HepG2 (cell line): Measurements from ENCODE around the gene GPATCH8. TPM values are rescaled to one million over a fixed set of nuclear protein-coding genes. Genes with fewer than 3 reads are reported as not detected.

Experiments used
- E2F5 ChIP-seq: sonication (generic); formaldehyde crosslinking; conservative IDR thresholded peaks from 2 replicates; pipeline ENCODE4 v1.4.0; 2020; ENCODE audit warnings: missing genetic modification reagents
- ETV5 ChIP-seq: IDR thresholded peaks from 2 replicates; pipeline ENCODE4 v1.6.1; 2018; ENCODE audit warnings: missing biosample characterization, missing genetic modification reagents, inconsistent platforms, borderline replicate concordance
- HOXA9 ChIP-seq: sonication (generic); formaldehyde crosslinking; IDR thresholded peaks from 2 replicates; pipeline ENCODE4 v1.8.1; 2022; ENCODE audit warnings: missing genetic modification reagents, mild to moderate bottlenecking, moderate library complexity, borderline replicate concordance
- NCOA2 ChIP-seq: sonication (generic); formaldehyde crosslinking; IDR thresholded peaks from 2 replicates; pipeline ENCODE4 v1.8.0; 2022; ENCODE audit warnings: inconsistent platforms
- PRDM4 ChIP-seq: sonication (generic); formaldehyde crosslinking; IDR thresholded peaks from 2 replicates; pipeline ENCODE4 v1.9.0; 2021; ENCODE audit warnings: missing genetic modification reagents, borderline replicate concordance
- RERE ChIP-seq: IDR thresholded peaks from 2 replicates; pipeline ENCODE4 v1.6.1; 2016; ENCODE audit warnings: low read depth, missing genetic modification reagents, missing compliant biosample characterization
- SRSF9 ChIP-seq: fragments of 200-400 bp; formaldehyde crosslinking; IDR thresholded peaks from 2 replicates; pipeline ENCODE4 v1.6.1; 2018; ENCODE audit warnings: borderline replicate concordance, mild to moderate bottlenecking, low read depth, low read length; ENCODE audit not compliant: insufficient read depth, poor library complexity, severe bottlenecking
- TERF1 ChIP-seq: sonication (generic); formaldehyde crosslinking; IDR thresholded peaks from 2 replicates; pipeline ENCODE4 v1.8.0; 2022; ENCODE audit warnings: mild to moderate bottlenecking, missing genetic modification reagents, moderate library complexity
- YY1 ChIP-seq: IDR thresholded peaks from 2 replicates; pipeline ENCODE4 v1.6.1; 2011; ENCODE audit warnings: low read length, low read depth, moderate library complexity, mild to moderate bottlenecking; ENCODE audit not compliant: insufficient read depth, insufficient replicate concordance
- ZIK1 ChIP-seq: sonication (generic); formaldehyde crosslinking; IDR thresholded peaks from 2 replicates; pipeline ENCODE4 v1.5.0; 2020; ENCODE audit warnings: mild to moderate bottlenecking, low read depth, missing genetic modification reagents, borderline replicate concordance
- ZNF205 ChIP-seq: IDR thresholded peaks from 2 replicates; pipeline ENCODE4 v1.6.1; 2018; ENCODE audit warnings: missing biosample characterization, missing genetic modification reagents
- ZNF292 ChIP-seq: sonication (generic); formaldehyde crosslinking; IDR thresholded peaks from 2 replicates; pipeline ENCODE4 v1.8.1; 2022; ENCODE audit warnings: mild to moderate bottlenecking, low read depth, missing genetic modification reagents, borderline replicate concordance
- ZNF776 ChIP-seq: sonication (generic); formaldehyde crosslinking; IDR thresholded peaks from 2 replicates; pipeline ENCODE4 v1.4.0; 2020; ENCODE audit warnings: mild to moderate bottlenecking, missing genetic modification reagents
- ZNF839 ChIP-seq: sonication (generic); formaldehyde crosslinking; IDR thresholded peaks from 2 replicates; pipeline ENCODE4 v1.4.0; 2020; ENCODE audit warnings: missing genetic modification reagents, mild to moderate bottlenecking, borderline replicate concordance
- polyA plus RNA-seq, 8 experiments: library from polyadenylated mRNA; depleted of rRNA in 3 of 8; stranded (reverse) in 7 of 8; unstranded in 1 of 8; fragments of >200 nt; fragmentation: Illumina TruSeq in 4 of 8; extraction: Trizol in 4 of 8; gene quantifications; 2 replicates each; pipeline versions ENCODE4 v1.2.1 to v1.2.3, GENCODE V29; 2011 to 2016; ENCODE audit warnings: low read depth in 4 of 8, missing spikeins in 1 of 8, mixed read lengths in 1 of 8; ENCODE audit not compliant: insufficient read depth in 1 of 8
- total RNA-seq, 5 experiments: library from RNA; depleted of rRNA; stranded (reverse); fragments of >200 nt; fragmentation: Illumina TruSeq; extraction: Trizol; gene quantifications; 2 replicates each; pipeline ENCODE4 v1.2.3, GENCODE V29; 2016; ENCODE audit warnings: low read depth in 1 of 5

The GPATCH8 gene
- total and polyA plus RNA-seq, 2 of the 13 experiments (the other 11 are each of a cell fraction or from before 2014, with no cell fraction given) = 20.7 to 21.5 TPM

- peak; percentile 52; the same call in 1 of the 2 replicates for TF ChIP-seq E2F5
- peak; percentile 96 for TF ChIP-seq YY1
- TF ChIP-seq PRDM4 = peak; percentile 17; the same call in 1 of the 2 replicates
- no peak for TF ChIP-seq HOXA9 (CRISPR knock-in tag)
- TF ChIP-seq SRSF9 = no peak
- TF ChIP-seq ETV5 (CRISPR knock-in tag) = peak; percentile 83
- no peak; the same call in 1 of the 2 replicates for TF ChIP-seq ZNF205 (CRISPR knock-in tag)
- TF ChIP-seq ZNF839 (CRISPR knock-in tag) = peak; percentile 91; the same call in 1 of the 2 replicates
- TF ChIP-seq RERE (CRISPR knock-in tag) = no peak
- peak; percentile 50; the same call in 1 of the 2 replicates for TF ChIP-seq ZNF776 (CRISPR knock-in tag)
- peak; percentile 24; the same call in 1 of the 2 replicates for TF ChIP-seq ZIK1
- peak; percentile 76 for TF ChIP-seq ZNF292 (CRISPR knock-in tag)
- no peak; the same call in 1 of the 2 replicates for TF ChIP-seq NCOA2 (CRISPR knock-in tag)
- TF ChIP-seq TERF1 = no peak
These were observed at the start of gene GPATCH8 (continued) for GRCh38 chr17:44503147-44504029.
